ENCODE measurements around the gene MAP3K14. TPM values are rescaled to one million over a fixed set of nuclear protein-coding genes. Genes with fewer than 3 reads are reported as not detected.

The MAP3K14 gene
- total RNA-seq, 6 experiments from 2014 or later, result 5.6 to 8.8 (median 6.6) TPM

DNA sequence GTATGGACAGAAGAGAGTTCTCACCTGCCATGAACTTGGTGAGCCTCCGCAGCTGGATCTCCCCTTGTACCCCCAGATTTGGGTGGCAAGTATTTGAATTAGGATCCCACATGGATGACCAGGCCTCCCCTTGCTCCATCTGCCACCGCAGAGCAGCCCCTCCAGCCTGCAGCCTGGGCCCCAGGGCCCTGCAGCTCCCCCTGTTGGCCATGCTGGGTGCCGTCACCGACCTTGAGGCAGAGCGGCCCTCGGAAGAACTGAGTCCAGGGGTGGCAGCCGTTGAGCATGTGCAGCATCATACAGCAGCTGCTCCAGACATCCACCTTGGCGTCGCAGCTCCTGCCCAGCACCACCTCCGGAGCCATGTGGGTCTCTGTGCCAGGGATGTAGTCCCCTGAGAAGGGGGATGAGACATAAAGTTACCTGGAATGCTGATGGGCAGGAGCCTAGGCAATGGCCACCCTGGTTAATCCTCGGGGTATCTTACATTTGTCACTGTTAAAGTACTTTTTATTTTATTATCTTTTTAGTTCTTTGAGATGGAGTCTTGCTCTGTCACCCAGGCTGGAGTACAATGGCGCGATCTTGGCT lies 45.9 kb downstream of the MAP3K14 start:
- TF ChIP-seq, protein P1, sequence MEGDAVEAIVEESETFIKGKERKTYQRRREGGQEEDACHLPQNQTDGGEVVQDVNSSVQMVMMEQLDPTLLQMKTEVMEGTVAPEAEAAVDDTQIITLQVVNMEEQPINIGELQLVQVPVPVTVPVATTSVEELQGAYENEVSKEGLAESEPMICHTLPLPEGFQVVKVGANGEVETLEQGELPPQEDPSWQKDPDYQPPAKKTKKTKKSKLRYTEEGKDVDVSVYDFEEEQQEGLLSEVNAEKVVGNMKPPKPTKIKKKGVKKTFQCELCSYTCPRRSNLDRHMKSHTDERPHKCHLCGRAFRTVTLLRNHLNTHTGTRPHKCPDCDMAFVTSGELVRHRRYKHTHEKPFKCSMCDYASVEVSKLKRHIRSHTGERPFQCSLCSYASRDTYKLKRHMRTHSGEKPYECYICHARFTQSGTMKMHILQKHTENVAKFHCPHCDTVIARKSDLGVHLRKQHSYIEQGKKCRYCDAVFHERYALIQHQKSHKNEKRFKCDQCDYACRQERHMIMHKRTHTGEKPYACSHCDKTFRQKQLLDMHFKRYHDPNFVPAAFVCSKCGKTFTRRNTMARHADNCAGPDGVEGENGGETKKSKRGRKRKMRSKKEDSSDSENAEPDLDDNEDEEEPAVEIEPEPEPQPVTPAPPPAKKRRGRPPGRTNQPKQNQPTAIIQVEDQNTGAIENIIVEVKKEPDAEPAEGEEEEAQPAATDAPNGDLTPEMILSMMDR (IDR thresholded peaks at IDR 0.05), result peak; percentile 80
- Mint-ChIP-seq H3K27ac (no peak overlapping the region), H3K27me3 (ENCODE audit: insufficient read depth) (peaks cover 2% of the 10 kb centered on the region), H3K36me3 (ENCODE audit: low read depth) (peaks cover 17% of the 10 kb centered on the region), H3K9me3 (no peaks in the 10 kb centered on the region), H3K4me1 (ENCODE audit: low read depth) (peaks cover 20% of the 10 kb centered on the region), H3K4me3 (no peak overlapping the region)
- DNase-seq, result no peak

DNA sequence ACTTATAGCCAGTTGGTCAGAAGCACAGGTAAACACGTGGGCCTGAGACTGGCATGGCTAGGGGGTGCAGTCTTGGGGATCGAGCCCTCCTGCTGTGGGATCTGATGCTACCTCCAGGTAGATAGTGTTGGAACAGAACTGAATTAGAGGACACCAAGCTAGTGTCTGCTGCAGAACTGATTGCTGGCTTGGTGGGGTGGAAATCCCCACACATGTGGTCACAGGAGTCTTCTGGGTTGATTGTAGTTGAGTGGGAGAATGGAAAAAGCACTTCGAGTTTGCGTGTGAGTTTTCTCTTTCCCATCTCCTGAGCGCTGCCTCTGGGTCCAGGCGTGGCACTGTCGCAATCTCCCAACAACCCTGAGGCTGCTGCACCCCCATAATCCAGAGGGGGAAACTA lies 46.9 kb downstream of the MAP3K14 start:
- Mint-ChIP-seq H3K4me1 (ENCODE audit: low read depth) (peaks cover 25% of the 10 kb centered on the region), H3K27me3 (ENCODE audit: insufficient read depth) (peaks cover 2% of the 10 kb centered on the region), H3K36me3 (ENCODE audit: low read depth) (peaks cover 20% of the 10 kb centered on the region), H3K4me3 (no peak overlapping the region), H3K9me3 (no peaks in the 10 kb centered on the region), H3K27ac (no peak overlapping the region)
- no peak for DNase-seq
- TF ChIP-seq, protein P1 (IDR thresholded peaks at IDR 0.05), result no peak

DNA sequence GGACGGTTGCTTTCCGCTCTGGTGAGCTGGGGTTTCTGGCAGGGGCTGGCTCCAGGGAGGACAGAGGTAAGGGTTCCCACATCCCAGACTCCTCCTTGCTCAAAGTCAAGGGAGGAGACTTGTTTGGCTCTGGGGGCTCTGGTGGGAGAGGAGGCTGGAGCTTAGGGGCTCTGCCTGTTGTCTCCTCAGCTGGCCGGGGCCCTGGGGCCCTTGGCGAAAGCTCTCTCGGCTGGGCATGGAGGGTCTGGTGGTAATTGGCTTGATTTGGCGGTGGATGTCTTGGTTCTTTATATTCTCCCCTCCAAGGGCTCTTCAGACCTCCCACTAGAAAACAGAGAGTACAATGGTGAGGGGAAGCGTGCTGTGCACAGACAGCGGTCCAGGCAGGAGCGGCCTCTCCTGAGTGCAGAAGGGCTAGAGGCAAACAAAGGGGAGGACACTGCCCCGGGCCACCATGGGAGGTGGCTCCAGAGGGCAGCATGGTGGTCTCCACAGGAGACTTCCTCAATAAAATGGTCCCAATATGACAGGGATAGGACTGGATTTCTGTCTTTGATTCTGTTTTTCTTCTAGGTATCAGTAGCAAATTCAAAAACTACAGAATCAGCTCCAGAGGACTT lies 49.3 kb downstream of the MAP3K14 start:
- H3K4me3 Mint-ChIP-seq, result no peak overlapping the region
- peaks cover 32% of the 10 kb centered on the region for H3K4me1 Mint-ChIP-seq (ENCODE audit: low read depth)
- 0 out of 2 replicates have a peak overlapping the region, but pooled peaks have one; percentile 1 for H3K27ac Mint-ChIP-seq
- no peaks in the 10 kb centered on the region for H3K9me3 Mint-ChIP-seq
- peaks cover 2% of the 10 kb centered on the region; the same call in 1 of the 2 replicates for H3K27me3 Mint-ChIP-seq (ENCODE audit: insufficient read depth)
- TF ChIP-seq, protein P1 (IDR thresholded peaks at IDR 0.05), result no peak
- DNase-seq, result no peak
- peaks cover 21% of the 10 kb centered on the region for H3K36me3 Mint-ChIP-seq (ENCODE audit: low read depth)

DNA sequence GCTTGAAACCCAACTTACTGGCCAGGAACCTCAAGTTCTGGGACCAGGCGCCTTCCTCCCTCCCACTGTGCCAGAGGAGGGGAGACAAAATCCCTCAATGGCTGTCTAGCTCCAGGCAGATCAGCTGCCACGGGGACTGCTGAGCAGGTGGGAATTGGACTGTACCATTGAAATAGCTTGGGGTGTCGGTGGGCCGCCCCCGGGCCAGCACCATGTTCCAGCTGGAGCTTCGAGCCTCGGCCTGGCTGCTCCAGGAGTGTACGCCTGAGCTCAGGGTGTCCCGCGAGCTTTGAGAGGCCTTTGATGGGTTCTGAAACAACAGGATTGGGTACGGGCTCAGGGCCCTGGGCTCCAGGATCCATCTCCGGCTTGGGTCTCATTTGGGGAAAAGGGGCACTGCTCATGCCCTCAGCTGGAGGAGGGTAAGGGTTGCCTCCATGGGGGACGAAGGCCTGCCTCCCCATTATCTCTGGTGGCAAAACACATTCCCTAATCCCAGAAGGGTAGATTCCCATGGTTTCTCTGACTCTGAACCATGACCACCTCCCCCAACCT lies 50.4 kb downstream of the MAP3K14 start:
- Mint-ChIP-seq H3K36me3 (ENCODE audit: low read depth) (peaks cover 21% of the 10 kb centered on the region), H3K9me3 (no peaks in the 10 kb centered on the region)

DNA sequence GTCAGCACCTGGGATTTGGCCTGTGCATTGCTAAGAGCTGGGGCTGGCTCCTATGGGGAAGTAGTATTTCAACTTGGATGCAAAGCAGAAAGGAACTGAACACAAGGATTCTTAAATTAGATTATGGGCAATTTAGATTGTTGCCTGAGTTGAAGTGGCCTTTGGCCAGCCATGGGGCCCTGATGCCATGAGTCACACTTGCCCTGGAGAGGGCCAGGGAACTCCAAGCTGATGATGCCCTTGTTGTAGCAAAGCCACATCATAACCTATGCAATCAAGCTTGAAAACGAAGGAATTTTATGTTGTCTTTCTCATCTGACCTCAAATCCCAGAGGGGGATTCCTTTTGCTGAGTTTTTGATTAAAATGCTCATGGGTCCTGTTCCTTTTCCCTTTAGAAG lies 51.0 kb downstream of the MAP3K14 start:
- Mint-ChIP-seq H3K9me3 (no peaks in the 10 kb centered on the region), H3K27me3 (ENCODE audit: insufficient read depth) (peaks cover 4% of the 10 kb centered on the region), H3K4me1 (ENCODE audit: low read depth) (peaks cover 32% of the 10 kb centered on the region), H3K36me3 (ENCODE audit: low read depth) (peaks cover 22% of the 10 kb centered on the region), H3K27ac (peak overlapping the region; percentile 80), H3K4me3 (peak overlapping the region; percentile 27)
- TF ChIP-seq, protein P1 (IDR thresholded peaks at IDR 0.05), result no peak
- peak; percentile 86 for DNase-seq

More for the DNA sequence above, 50.4 kb downstream of the MAP3K14 start:
- no peak for DNase-seq
- peaks cover 32% of the 10 kb centered on the region for H3K4me1 Mint-ChIP-seq (ENCODE audit: low read depth)
- TF ChIP-seq, protein P1 (IDR thresholded peaks at IDR 0.05), result no peak
- peak overlapping the region; percentile 80 for H3K27ac Mint-ChIP-seq
- H3K4me3 Mint-ChIP-seq, result peak overlapping the region; percentile 27
- H3K27me3 Mint-ChIP-seq (ENCODE audit: insufficient read depth), result peaks cover 4% of the 10 kb centered on the region
